GM12872 (cell line): Measurements from ENCODE around the gene WIPF3.

Experiments used
- TF ChIP-seq, protein P1 (sequence below): IDR thresholded peaks from 3 replicates; pipeline ENCODE4 v1.5.1; 2011; ENCODE audit warnings: low read depth, mild to moderate bottlenecking, low read length, moderate library complexity; ENCODE audit not compliant: insufficient read depth

Gene WIPF3

DNA sequence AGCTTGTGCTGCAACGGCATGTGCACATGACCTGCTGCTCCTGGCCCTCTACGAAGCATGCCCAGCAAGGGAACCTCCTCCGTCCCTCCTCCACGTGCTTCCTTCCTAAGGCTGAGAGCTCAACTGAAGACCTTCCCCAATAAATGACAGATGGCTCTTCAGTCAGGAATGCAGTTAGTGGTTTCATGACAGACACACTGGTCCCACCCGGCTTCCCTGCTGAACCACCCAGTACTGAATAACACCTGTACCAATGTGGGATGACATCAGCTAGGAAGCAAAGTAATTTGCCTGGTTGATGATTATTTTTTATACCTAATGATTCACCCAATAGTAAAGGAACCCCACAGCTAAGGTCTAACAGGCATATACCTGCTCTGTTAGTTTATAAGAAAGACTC, 114.2 kb downstream of the WIPF3 start:
- TF ChIP-seq, protein P1, sequence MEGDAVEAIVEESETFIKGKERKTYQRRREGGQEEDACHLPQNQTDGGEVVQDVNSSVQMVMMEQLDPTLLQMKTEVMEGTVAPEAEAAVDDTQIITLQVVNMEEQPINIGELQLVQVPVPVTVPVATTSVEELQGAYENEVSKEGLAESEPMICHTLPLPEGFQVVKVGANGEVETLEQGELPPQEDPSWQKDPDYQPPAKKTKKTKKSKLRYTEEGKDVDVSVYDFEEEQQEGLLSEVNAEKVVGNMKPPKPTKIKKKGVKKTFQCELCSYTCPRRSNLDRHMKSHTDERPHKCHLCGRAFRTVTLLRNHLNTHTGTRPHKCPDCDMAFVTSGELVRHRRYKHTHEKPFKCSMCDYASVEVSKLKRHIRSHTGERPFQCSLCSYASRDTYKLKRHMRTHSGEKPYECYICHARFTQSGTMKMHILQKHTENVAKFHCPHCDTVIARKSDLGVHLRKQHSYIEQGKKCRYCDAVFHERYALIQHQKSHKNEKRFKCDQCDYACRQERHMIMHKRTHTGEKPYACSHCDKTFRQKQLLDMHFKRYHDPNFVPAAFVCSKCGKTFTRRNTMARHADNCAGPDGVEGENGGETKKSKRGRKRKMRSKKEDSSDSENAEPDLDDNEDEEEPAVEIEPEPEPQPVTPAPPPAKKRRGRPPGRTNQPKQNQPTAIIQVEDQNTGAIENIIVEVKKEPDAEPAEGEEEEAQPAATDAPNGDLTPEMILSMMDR: no peak

DNA sequence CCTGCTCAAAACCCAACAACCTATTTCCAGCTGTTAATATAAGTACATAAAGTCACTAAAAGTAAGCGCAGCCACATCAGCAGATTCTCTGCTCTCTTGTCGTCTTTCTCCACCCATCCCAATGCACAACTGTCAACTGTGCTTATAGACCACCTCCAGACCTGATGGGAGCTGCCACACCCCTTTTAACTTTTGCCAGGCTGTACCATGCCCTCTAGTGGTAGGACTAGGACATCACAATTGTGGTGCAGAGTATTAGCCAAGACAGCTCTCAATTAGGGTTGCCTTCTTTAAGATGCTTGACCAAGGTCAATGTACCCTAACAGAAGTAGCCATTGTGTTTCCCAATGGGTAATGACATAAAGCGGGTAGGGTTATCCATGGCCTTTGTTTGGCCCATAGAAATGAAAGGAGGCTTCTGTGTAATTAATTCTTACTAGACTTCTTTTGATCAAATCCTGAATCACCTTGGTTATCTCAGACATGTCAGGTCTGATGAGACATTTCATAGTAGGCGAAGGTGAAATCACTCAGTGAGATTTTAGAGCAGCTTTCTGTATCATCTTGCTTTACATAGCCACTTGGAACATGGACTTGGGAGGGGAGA, 115.2 kb downstream of the WIPF3 start:
- TF ChIP-seq, protein P1: peak; percentile 94

DNA sequence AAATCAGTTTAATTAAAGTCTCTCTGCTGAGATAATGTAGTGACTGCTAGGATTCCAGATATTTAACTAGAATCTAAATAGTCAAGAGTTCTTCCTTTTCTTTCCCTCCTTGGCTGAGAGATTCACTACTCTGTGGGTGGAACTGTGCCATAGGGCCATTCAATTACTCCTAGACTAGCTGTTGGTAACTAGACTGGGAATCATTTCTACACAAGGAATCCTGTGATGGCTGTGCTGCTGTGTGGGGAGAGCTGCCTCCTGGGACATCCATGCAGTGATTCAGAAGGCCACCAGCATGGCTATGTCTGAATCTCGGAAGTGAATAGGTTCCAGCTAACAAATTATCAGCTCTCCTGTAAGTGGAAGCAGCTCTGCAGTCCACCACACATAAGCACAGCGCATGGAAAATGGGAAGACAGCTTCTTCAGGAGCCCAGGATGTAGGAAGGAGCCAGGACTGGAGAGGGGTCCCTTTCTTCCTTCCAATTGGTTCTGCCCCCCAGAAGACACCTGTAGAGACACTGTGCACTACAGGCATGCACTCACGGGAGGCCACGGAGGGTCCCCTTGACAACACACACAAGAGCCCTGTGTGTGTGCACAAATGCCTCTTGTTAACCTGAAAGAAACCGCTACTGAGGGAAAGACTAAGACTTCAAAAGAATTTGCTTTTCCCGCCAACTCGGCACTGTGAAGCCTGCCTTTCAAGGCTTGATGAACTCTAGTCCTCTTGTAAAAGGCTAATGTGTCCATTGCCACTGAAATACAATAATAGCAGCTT, 116.8 kb downstream of the WIPF3 start:
- TF ChIP-seq, protein P1: no peak

DNA sequence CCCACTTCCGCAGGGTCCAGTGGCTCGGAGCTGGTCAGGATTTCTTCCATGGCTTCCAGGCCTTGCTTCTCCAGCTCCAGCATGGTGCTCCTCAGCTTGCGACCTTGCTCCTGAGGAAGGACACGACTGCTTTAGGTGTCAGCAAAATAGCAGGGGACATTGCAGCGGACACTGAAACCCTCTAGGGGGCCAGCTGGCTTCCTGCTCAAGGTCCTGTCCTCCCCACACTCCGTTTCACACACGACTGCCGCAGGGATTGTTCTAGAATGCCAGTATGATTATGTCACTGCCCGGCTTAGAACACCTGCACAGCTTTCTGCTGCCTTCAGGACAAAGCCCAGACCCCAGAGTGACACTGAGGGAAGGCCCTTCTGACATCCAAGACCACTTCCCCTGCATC, 117.7 kb downstream of the WIPF3 start:
- TF ChIP-seq, protein P1: no peak

DNA sequence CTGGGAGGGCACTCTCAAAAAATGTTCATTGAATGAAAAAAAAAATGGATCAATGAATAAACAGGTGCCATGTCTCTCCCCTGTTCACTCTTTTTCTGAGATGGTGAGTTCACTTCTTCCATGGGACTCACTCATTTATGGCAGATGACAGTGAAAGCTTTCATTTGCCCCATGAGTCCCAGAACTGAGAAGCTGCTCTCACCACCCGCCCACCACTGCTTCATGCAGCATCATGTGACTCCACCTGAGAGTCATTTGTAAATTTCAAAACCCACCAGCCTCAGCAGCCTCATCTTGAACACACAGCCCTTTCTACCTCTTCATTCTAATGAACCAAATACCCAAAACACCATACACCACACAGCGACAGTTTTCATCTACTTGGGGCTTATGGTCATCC, 118.4 kb downstream of the WIPF3 start:
- TF ChIP-seq, protein P1: no peak

DNA sequence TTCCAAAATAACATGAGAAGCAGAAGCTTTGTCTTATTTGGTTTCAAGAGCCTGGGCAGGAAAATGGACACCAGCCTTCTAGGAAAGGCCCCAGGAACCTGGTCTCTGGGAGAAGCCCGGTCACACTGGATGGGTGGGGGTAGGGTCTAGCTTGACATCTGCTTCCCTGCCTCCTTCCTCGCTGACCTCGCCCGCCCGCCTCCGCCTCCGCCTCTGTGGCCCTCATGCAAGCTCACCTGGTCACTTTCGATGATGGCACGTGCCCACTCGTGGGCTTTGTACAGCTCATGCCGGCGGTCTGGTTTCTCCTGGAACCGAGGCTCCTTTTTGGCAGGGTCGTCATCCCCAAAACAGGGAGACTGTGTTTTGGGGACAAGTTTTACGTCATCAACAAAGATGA, 119.9 kb downstream of the WIPF3 start:
- TF ChIP-seq, protein P1: no peak

DNA sequence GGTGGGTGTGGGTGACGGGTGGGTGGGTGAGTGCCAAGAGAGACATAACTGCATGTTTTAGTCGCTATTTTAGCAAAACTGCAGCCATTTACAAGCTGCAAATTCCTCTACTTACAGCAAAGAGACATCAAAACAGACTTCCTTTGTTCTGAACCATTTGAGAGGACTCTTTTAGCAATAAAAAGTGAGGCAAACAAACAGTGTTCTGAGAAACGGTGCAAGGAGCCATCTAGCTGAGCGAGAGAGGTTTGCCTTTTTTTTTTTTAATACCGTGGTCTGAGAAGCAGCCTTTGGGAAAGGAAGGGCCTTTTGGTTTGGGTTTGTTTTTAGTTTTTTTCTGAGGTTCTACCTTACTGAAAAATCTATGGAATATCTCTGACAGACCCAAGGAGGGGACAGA, 120.4 kb downstream of the WIPF3 start:
- TF ChIP-seq, protein P1: no peak
